AG04450 (cell line): ENCODE measurements around the gene GANAB. TPM values are rescaled to one million over a fixed set of nuclear protein-coding genes. Genes with fewer than 3 reads are reported as not detected.
A peak's percentile ranks its signal among the peaks of the same experiment; 100 is the strongest.
"Not testable (repeated sequence)": the region's sequence is repeated elsewhere in the genome, so short reads cannot be mapped to it uniquely, and the experiment has no call there.

Source experiments
- CTCF ChIA-PET: fragments of 300-600, 350-600 bp; formaldehyde crosslinking; extraction: SDS; loops from one replicate; lab custom pipeline; 2022; ENCODE audit warnings: antibody characterized with exemption, inconsistent platforms; lab: Charles Lee
- POLR2A ChIA-PET: fragments of 350-600 bp; formaldehyde crosslinking; extraction: SDS; loops from one replicate; lab custom pipeline; 2021; ENCODE audit warnings: antibody characterized with exemption, inconsistent platforms; lab: Yijun Ruan, JAX
- DNase-seq: peaks from one replicate; pipeline ENCODE4 v3.0.0-alpha.2; 2011; ENCODE audit warnings: low read depth, low spot score
- H3K27ac ChIP-seq: one replicate; pipeline ENCODE4 v1.5.1; 2012; ENCODE audit warnings: low read depth, low read length, control low read depth
- H3K27me3 ChIP-seq: one replicate; pipeline ENCODE4 v1.6.0; 2012; ENCODE audit warnings: low read length; ENCODE audit not compliant: control insufficient read depth, insufficient read depth
- H3K4me3 ChIP-seq: 2 replicates; pipeline ENCODE4 v1.5.1; 2011; ENCODE audit warnings: mild to moderate bottlenecking, low read depth, low read length, control low read depth
- H3K9me3 ChIP-seq: 2 replicates; pipeline ENCODE4 v1.5.1; 2012; ENCODE audit warnings: low read length; ENCODE audit not compliant: control insufficient read depth, insufficient read depth
- polyA minus RNA-seq: library from RNA; depleted of rRNA, polyadenylated mRNA; stranded (reverse); fragments of >200 nt; gene quantifications from 2 replicates; pipeline ENCODE4 v1.2.3, GENCODE V29; 2011; rRNA and poly(A)+ RNA removed
- polyA plus RNA-seq: library from polyadenylated mRNA; depleted of rRNA; stranded (reverse); fragments of >200 nt; gene quantifications from 2 replicates; pipeline ENCODE4 v1.2.3, GENCODE V29; 2011; rRNA removed
- TF ChIP-seq, protein P1 (sequence below): IDR thresholded peaks from 2 replicates; pipeline ENCODE4 v1.5.1; 2011; ENCODE audit warnings: low read depth, low read length, control low read depth, inconsistent platforms

GANAB gene
- polyA plus RNA-seq (369 and 464 TPM in 2 replicates), polyA minus RNA-seq (418 and 548 TPM in 2 replicates)

DNA sequence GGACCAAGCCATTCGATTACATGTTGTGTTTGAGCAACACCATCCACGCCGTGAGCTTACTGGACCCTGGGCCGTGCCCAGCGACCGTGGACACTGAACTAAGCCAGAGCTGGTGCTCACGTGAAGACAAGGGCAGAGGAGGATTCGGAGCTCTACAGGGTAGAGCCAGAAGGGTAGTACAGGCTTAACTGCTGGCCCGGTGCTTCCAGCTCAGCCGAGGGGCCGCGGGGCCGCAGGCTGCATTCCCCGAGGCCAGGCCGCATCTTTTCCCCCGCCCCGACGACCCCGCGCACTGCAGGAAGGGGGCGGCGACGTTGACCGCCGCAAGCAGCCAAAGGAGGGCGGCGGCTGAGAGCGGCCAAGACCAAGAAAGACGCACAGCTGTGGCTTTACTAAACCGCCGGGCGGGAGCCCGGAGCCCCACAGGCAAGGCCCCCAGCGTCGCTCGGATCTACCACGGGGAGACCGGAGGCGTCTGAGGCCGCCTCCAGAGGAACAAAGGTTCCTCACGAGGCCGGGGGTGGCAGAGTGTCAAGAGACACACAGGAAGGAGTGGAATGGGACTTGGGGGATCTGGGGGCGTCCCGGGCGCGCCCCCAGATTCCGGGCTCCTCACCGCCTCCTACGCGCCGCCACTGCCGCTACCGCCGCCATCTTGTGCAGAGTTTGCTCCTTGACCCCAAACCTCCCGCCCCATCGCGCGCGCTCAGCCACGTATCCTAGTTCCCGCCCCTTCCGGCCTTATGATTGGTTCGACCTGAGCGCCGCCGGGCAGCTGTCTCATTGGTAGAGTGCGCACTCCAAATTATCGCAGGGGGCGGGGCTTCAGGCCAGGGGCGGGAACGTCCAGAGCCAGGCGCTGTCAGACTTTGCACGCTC, at the start of gene GANAB:
GANAB (minus strand) TSS at position 668 of the 879 bp plus-strand sequence; CDS start at position 654, 14 bp downstream.
- Histone ChIP-seq H3K4me3 (peak within 1 kb of the TSS; percentile 93), H3K9me3 (peaks cover 6% of the 10 kb centered on the region; the same call in 1 of the 2 replicates), H3K27me3 (no peaks in the 10 kb centered on the region), H3K27ac (peak within 1 kb of the TSS; percentile 94)
- POLR2A ChIA-PET: interaction anchor here (0.6 to 2.0 kb wide), 13 partner anchors 16 to 228 kb away, joined by 3 to 33 read pairs (median 4); partner anchors contain the start of genes B3GAT3, C11orf98, CSKMT and EEF1G
- peak; percentile 93 for DNase-seq
- CTCF ChIA-PET: interaction anchor here (0.7 to 1.6 kb wide), 3 partner anchors 19 to 252 kb away, joined by 3 to 9 read pairs (median 3); partner anchors contain the start of genes C11orf98 and CSKMT
- TF ChIP-seq, protein P1, sequence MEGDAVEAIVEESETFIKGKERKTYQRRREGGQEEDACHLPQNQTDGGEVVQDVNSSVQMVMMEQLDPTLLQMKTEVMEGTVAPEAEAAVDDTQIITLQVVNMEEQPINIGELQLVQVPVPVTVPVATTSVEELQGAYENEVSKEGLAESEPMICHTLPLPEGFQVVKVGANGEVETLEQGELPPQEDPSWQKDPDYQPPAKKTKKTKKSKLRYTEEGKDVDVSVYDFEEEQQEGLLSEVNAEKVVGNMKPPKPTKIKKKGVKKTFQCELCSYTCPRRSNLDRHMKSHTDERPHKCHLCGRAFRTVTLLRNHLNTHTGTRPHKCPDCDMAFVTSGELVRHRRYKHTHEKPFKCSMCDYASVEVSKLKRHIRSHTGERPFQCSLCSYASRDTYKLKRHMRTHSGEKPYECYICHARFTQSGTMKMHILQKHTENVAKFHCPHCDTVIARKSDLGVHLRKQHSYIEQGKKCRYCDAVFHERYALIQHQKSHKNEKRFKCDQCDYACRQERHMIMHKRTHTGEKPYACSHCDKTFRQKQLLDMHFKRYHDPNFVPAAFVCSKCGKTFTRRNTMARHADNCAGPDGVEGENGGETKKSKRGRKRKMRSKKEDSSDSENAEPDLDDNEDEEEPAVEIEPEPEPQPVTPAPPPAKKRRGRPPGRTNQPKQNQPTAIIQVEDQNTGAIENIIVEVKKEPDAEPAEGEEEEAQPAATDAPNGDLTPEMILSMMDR: no peak

DNA sequence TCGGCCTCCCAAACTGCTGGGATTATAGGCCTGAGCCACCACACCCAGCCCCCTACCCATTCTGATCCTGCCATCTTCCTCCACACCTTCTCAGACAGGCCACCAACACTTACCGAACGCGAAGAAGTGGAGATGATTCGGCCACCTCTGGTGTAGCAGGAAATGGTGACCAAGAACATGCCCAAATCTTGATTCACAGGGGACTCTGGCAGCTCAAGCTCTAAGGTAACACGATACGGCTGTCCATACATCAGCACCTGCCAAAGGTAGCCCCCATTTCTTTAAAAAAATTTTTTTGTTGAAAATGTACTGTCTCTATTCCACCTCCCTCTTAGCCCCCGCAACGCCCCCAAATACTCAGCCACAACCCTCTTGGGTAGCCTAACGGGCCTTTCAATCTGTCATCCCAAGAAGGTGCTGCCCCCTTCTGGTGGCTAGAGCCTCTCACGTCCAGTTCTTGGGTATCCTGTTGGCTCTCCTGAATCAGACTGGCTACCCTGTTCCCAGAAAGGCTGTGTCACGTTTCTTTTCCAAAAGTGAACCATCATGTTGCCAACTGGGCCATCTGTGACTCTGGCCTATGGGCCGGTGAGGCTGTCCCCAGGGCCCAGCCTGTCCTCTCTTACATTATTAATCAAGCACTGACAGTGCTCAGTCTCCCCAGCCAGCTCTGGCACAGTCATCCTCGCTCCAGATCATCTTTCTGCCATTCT, 48.2 kb upstream of the GANAB start:
- no peaks in the 10 kb centered on the region for H3K27me3 ChIP-seq
- H3K9me3 ChIP-seq: no peaks in the 10 kb centered on the region
- DNase-seq: peak; percentile 55
- ChIA-PET POLR2A (interaction anchor here (0.6 to 2.7 kb wide), 7 partner anchors 11 to 73 kb away, joined by 3 to 21 read pairs (median 4); partner anchors contain the start of genes B3GAT3, C11orf98, CSKMT and HNRNPUL2), CTCF (interaction anchor here (0.7 to 4.3 kb wide), 15 partner anchors 9 to 319 kb away, joined by 3 to 36 read pairs (median 5); partner anchors contain the start of genes C11orf98 and CSKMT)
- H3K4me3 ChIP-seq: no peak overlapping the region
- TF ChIP-seq, protein P1: peak; percentile 90
- H3K27ac ChIP-seq: no peak overlapping the region

DNA sequence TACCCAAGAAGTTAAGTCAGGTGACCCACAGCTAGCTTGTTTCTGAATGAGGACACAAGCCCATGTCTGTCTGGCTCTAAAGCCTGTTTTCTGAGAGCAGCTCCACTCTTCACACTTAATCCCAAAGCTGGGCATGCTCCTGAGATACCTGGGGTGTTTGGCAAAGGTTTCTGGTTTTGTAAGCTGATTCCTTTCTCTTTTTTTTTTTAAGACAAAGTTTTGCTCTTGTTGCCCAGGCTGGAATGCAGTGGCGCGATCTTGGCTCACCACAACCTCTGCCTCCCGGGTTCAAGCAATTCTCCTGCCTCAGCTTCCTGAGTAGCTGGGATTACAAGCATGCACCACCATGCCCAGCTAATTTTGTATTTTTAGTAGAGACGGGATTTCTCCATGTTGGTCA, 47.2 kb upstream of the GANAB start:
- not testable (repeated sequence) for H3K4me3 ChIP-seq, H3K27me3 ChIP-seq, DNase-seq, H3K9me3 ChIP-seq, H3K27ac ChIP-seq
- ChIA-PET POLR2A (interaction anchor here (2.7 kb wide), 1 partner anchor 28 kb away, joined by 21 read pairs; the partner anchor contains the start of genes C11orf98 and CSKMT), CTCF (interaction anchor here (0.6 to 4.3 kb wide), 14 partner anchors 8 to 312 kb away, joined by 3 to 36 read pairs (median 5); partner anchors contain the start of genes C11orf98 and CSKMT)

- no peaks in the 10 kb centered on the region for H3K9me3 ChIP-seq
- H3K4me3 ChIP-seq: peak within 1 kb of the TSS; percentile 48
- TF ChIP-seq, protein P1: no peak
- H3K27ac ChIP-seq: peak within 1 kb of the TSS; percentile 92
- DNase-seq: peak; percentile 85
- ChIA-PET CTCF (interaction anchor here (0.5 to 2.7 kb wide), 6 partner anchors 9 to 313 kb away, joined by 3 to 31 read pairs (median 4); partner anchors contain the start of gene LBHD1), POLR2A (interaction anchor here (0.5 to 3.4 kb wide), 21 partner anchors 9 to 862 kb away, joined by 3 to 35 read pairs (median 7); partner anchors contain the start of genes B3GAT3, C11orf98, CSKMT and EEF1G)
- H3K27me3 ChIP-seq: no peaks in the 10 kb centered on the region
Measured at GRCh38 chr11:62689421-62690183, 43.2 kb upstream of the GANAB start, which contains the start of gene LRRN4CL. Gene LRRN4CL (minus strand): TSS chr11:62689530. CDS start chr11:62688508, 1,022 bp downstream.
